ENCODE data around the gene CEACAM1.
"Not testable (repeated sequence)": the region's sequence is repeated elsewhere in the genome, so short reads cannot be mapped to it uniquely, and the experiment has no call there.

The CEACAM1 gene

DNA sequence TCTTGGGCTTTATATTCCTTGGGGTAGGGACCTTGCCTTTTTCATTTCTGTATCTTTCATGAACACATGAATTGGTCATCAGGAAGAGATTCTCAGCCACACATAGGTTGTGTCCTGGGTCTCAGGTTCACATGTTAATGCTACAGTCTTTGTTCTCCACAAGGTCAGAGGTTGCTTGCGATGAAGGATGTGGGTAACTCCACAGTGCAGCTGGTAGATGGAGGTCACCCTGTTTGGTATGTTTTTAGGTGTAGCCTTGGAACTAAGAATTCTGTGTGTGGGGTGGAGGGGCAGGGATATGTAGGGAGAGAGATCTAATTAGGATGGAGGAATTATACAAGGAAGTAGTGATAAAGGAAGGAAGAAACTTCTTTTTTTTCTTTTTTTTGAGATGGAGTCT, 23.2 kb downstream of the CEACAM1 start:
- H3K27ac ChIP-seq: no peak overlapping the region

DNA sequence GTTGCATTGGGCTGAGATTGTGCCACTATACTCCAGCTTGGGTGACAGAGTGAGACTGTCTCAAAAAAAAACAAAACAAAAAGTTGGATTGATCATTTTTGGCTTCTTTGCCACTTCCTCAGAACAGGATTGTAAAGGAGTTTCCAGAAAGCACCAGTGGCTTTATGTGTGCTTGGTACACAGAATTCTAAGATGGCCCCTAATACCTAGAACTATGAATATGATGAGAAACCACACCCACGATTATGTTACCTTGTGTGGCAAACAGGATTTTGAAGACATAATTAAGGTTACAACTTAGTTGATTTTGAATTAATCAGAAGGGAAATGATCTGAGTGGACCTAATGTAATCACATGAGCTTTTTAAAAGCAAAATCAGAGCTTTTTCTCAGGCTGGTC, 26.5 kb downstream of the CEACAM1 start:
- H3K27ac ChIP-seq: no peak overlapping the region
- TF ChIP-seq, protein P1, sequence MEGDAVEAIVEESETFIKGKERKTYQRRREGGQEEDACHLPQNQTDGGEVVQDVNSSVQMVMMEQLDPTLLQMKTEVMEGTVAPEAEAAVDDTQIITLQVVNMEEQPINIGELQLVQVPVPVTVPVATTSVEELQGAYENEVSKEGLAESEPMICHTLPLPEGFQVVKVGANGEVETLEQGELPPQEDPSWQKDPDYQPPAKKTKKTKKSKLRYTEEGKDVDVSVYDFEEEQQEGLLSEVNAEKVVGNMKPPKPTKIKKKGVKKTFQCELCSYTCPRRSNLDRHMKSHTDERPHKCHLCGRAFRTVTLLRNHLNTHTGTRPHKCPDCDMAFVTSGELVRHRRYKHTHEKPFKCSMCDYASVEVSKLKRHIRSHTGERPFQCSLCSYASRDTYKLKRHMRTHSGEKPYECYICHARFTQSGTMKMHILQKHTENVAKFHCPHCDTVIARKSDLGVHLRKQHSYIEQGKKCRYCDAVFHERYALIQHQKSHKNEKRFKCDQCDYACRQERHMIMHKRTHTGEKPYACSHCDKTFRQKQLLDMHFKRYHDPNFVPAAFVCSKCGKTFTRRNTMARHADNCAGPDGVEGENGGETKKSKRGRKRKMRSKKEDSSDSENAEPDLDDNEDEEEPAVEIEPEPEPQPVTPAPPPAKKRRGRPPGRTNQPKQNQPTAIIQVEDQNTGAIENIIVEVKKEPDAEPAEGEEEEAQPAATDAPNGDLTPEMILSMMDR (conservative IDR thresholded peaks at IDR 0.05): no peak

More for the DNA sequence above, 23.2 kb downstream of the CEACAM1 start:
- TF ChIP-seq, protein P1 (conservative IDR thresholded peaks at IDR 0.05): no peak

DNA sequence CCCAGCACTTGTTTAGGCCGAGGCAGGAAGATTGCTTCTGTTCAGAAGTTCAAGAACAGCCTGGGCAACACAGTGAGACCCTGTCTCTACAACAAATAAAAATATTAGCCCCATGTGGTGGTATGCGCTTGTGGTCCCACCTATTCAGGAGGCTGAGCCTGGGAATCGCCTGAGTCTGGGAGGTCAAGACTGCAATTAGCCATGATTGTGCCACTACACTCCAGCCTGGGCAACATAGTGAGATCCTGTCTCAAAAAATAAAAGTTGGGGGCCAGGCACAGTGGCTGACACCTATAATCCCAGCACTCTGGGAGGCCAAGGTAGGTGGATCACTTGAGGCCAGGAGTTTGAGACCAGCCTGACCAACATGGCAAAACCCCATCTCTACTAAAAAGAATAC, 27.0 kb downstream of the CEACAM1 start:
- not testable (repeated sequence) for H3K27ac ChIP-seq

DNA sequence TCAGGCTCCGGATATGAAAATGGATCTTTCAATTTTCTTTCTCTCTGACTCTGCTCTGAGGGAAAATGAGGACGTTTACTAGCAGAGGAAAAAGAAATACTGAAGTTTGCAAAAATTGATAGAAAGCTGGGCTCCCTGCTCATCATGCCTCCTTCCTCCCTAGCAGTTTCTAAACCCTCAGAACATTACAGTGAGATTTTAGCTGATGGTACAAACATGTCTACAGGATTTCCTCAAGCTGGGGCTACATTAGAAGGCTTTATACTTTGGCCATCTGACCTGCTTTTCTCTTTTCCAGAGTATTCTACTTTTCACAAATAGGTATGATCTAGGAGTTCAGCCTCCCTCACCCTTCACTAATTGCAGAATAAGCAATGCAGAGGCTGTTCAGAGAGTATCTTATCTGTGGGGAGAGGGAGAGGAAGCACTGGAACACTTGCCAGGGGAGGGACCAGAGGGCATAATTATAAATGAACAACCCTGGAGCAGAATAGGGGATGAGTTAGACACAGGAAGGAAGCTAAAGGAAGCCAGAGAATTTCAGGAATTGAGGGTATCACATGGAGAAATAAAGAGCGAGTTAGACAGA, 30.0 kb downstream of the CEACAM1 start:
- H3K27ac ChIP-seq: no peak overlapping the region
- TF ChIP-seq, protein P1 (conservative IDR thresholded peaks at IDR 0.05): no peak

DNA sequence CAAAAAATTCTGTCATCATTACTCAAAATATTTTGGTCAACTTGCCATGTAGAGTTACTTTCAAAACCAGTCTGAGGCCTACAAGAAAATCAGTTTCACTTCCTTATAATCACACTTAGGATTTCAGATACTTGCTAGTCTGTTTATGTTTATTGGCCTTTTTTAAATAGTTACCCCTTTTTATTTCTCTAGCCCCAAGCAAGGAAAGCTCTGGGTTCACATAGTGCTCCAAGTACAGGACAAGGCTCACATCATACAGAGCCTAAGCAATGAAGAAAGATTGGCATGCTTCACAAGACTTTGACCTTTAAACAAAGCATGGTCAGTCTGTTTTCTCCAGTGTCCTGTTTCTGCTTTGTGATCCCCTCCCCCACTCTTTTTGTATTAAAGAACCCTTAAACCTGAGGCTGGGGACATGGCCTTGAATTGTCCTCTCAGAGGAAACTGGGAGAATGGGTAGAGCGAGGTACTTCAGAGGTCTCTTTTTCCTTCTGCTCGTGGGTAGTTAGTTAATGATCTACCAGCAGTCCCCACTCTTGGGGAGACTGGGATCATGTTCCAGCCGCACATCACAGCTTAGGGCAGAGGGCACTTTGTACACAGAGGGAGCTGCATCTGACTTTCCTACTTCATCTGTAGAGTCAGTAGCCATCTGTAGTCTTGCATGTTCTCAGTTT, 30.7 kb downstream of the CEACAM1 start:
- H3K27ac ChIP-seq: no peak overlapping the region
- TF ChIP-seq, protein P1 (conservative IDR thresholded peaks at IDR 0.05): no peak

DNA sequence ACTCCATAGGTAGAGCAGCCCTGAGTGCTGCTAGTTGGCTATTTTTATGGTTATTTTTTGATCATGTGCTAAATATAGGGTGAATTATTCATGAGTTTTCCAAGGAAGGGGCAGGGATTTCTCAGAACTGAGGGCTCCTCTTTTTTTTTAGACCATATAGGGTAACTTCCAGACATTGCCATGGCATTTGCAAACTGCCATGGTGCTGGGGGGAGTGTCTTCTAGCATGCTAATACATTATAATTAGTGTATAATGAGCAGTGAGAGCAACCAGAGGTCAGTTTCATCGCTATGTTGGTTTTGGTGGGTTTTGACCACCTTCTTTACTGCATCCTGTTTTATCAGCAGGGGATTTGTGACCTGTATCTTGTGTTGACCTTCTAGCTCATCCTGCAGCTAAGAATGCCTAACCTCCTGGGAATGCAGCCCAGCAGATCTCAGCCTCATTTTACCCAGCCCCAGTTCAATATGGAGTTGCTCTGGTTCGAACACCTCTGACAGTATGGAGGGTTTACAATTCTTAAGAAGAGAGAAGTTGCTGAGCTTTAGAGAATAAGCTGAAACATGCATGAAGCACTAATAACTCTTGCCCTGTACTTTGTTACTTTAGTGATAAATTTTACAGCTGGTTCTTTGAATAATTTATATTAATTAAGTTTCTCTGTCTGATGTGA, 31.7 kb downstream of the CEACAM1 start:
- TF ChIP-seq, protein P1 (conservative IDR thresholded peaks at IDR 0.05): no peak
- H3K27ac ChIP-seq: no peak overlapping the region

DNA sequence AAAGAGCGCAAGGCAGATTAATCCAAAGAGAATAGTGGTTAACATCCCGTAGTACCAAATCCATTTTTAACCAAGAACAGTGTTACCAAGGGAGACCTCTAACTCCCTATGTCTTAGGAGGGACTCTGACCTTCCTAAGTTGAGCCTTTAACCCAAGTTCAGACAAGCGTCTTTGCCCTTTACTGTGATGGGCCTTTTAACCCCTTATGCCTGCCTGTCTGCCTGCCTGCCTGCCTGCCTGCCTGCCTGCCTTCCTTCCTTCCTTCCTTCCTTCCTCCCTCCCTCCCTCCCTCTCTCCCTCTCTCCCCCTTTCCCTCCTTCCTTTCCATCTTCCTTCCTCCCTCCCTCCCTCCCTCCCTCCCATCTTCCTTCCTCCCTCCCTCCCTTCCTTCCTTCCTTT, 32.6 kb downstream of the CEACAM1 start:
- TF ChIP-seq, protein P1 (conservative IDR thresholded peaks at IDR 0.05): no peak
- H3K27ac ChIP-seq: no peak overlapping the region

DNA sequence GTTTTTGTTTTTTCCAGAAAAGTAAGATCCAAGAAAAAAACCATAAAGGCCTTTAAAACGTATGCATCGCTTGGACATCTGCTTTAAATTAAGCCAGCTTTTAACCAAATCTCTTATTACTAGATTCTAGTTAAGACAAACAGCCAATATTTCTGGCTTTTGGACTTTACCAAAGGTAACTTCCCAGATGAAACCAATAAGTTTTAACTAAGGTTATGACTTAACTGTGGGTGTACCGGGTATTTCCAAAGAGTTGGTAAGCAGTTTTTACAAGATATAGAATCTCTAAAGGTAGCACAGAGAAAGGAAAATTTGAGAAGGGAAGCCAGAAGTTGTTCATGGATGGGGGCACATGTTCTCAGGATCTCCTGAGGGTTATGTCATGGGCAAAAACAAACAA, 34.0 kb downstream of the CEACAM1 start:
- no peak overlapping the region for H3K27ac ChIP-seq
- TF ChIP-seq, protein P1 (conservative IDR thresholded peaks at IDR 0.05): no peak

Measured in VCaP (cell line).